H1 (cell line): Measurements from ENCODE around the gene LEFTY1. TPM values are rescaled to one million over a fixed set of nuclear protein-coding genes. Genes with fewer than 3 reads are reported as not detected.

Source experiments
- CTCF ChIA-PET: fragments of 300-600 bp; sonication (Branson Sonifier 250); formaldehyde crosslinking; loops from one replicate; lab custom pipeline; 2021; ENCODE audit not compliant: partially characterized antibody; lab: Charles Lee
- POLR2A ChIA-PET: fragments of 300-600 bp; sonication (Branson Sonifier 250); formaldehyde crosslinking; loops from one replicate; lab custom pipeline; 2021; ENCODE audit warnings: inconsistent platforms; ENCODE audit not compliant: partially characterized antibody; lab: Charles Lee
- DNase-seq, 2 experiments: peaks; one replicate each; pipeline versions ENCODE4 v3.0.0 to v3.0.0-alpha.2; 2010 to 2022; ENCODE audit warnings: low spot score in 2 of 2, low read depth in 1 of 2, mixed read lengths in 1 of 2
- FAIRE-seq: peaks from 2 replicates; lab custom pipeline; 2011; peaks lifted over from hg19 to GRCh38; lab: Jason Lieb, UNC
- H2AFZ ChIP-seq: 2 replicates; pipeline ENCODE4 v1.8.1; 2012; ENCODE audit warnings: low read length, inconsistent platforms
- H2AK5ac ChIP-seq: 2 replicates; pipeline ENCODE4 v1.6.1; 2013; ENCODE audit warnings: low read depth, low read length
- H2BK120ac ChIP-seq: replicated peaks from 2 replicates; pipeline ENCODE3; 2013; ENCODE audit warnings: low read depth, low read length, inconsistent platforms
- H2BK12ac ChIP-seq: 2 replicates; pipeline ENCODE4 v1.6.1; 2013; ENCODE audit warnings: low read depth, low read length
- H2BK15ac ChIP-seq: 2 replicates; pipeline ENCODE4 v1.6.1; 2013; ENCODE audit warnings: low read length
- H2BK20ac ChIP-seq: 2 replicates; pipeline ENCODE4 v1.6.1; 2013; ENCODE audit warnings: low read length
- H2BK5ac ChIP-seq: 2 replicates; pipeline ENCODE4 v1.6.1; 2013; ENCODE audit warnings: low read depth, low read length
- H3K14ac ChIP-seq: 2 replicates; pipeline ENCODE4 v1.6.1; 2013; ENCODE audit warnings: inconsistent platforms; ENCODE audit not compliant: insufficient read length
- H3K18ac ChIP-seq: 2 replicates; pipeline ENCODE4 v1.6.1; 2013; ENCODE audit warnings: low read length; ENCODE audit errors: extremely low read depth
- H3K23ac ChIP-seq: 2 replicates; pipeline ENCODE4 v1.6.1; 2013; ENCODE audit warnings: inconsistent platforms; ENCODE audit not compliant: insufficient read length
- H3K23me2 ChIP-seq: 2 replicates; pipeline ENCODE4 v1.6.1; 2013; ENCODE audit warnings: low read depth, low read length
- H3K27ac ChIP-seq: 2 replicates; pipeline ENCODE4 v1.6.1; 2011; ENCODE audit warnings: low read depth, low read length, inconsistent platforms
- H3K27me3 ChIP-seq, 4 experiments: replicated peaks in 1 of 4; 1 replicate in 1 of 4; 2 replicates in 3 of 4; pipeline versions ENCODE4 v1.6.1 to v1.8.1; 2011 to 2013; ENCODE audit warnings: low read length in 3 of 4, mild to moderate bottlenecking in 3 of 4, inconsistent platforms in 2 of 4, mixed read lengths in 2 of 4, moderate library complexity in 1 of 4; ENCODE audit not compliant: control insufficient read depth in 3 of 4, insufficient read depth in 3 of 4; ENCODE audit errors: extremely low read depth in 1 of 4
- H3K36me3 ChIP-seq, 4 experiments: 2 replicates each; pipeline versions ENCODE4 v1.6.1 to v1.8.1; 2011 to 2013; ENCODE audit warnings: mild to moderate bottlenecking in 4 of 4, low read length in 3 of 4, moderate library complexity in 2 of 4, control low read depth in 1 of 4, inconsistent platforms in 1 of 4; ENCODE audit not compliant: insufficient read depth in 4 of 4, control insufficient read depth in 2 of 4
- H3K4ac ChIP-seq: replicated peaks from 2 replicates; pipeline ENCODE3; 2013; ENCODE audit warnings: low read length, low read depth, mixed read lengths, inconsistent platforms; ENCODE audit not compliant: insufficient read length
- H3K4me1 ChIP-seq, 4 experiments: replicated peaks in 1 of 4; 1 replicate in 1 of 4; 2 replicates in 3 of 4; pipeline versions ENCODE4 v1.6.1 to v1.8.1; 2011 to 2013; ENCODE audit warnings: low read length in 3 of 4, inconsistent platforms in 2 of 4, mixed read lengths in 1 of 4; ENCODE audit not compliant: insufficient read depth in 4 of 4, control insufficient read depth in 3 of 4
- H3K4me2 ChIP-seq, 2 experiments: 2 replicates each; pipeline versions ENCODE4 v1.6.1 to v1.8.1; 2011 to 2013; ENCODE audit warnings: low read depth in 2 of 2, low read length in 2 of 2, control low read depth in 1 of 2, inconsistent platforms in 1 of 2, mild to moderate bottlenecking in 1 of 2; ENCODE audit not compliant: insufficient read depth in 1 of 2
- H3K4me3 ChIP-seq, 4 experiments: fragments of 200-600, 300-600 bp in 1 of 4; sonication (generic), shearing (Covaris generic), sonication (Bioruptor Twin) in 1 of 4; 2 replicates each; pipeline versions ENCODE4 v1.5.1 to v1.8.1; 2011 to 2016; ENCODE audit warnings: low read length in 4 of 4, low read depth in 3 of 4, control low read depth in 2 of 4, inconsistent platforms in 2 of 4, mild to moderate bottlenecking in 2 of 4, mixed read lengths in 1 of 4, moderate library complexity in 1 of 4; ENCODE audit not compliant: insufficient read depth in 2 of 4; ENCODE audit errors: extremely low read depth in 1 of 4
- H3K56ac ChIP-seq: replicated peaks from 2 replicates; pipeline ENCODE3; 2013; ENCODE audit warnings: low read depth, mild to moderate bottlenecking, mixed read lengths, low read length, inconsistent platforms; ENCODE audit not compliant: insufficient read length
- H3K79me1 ChIP-seq: 2 replicates; pipeline ENCODE4 v1.6.1; 2013; ENCODE audit warnings: low read depth, low read length, control low read depth
- H3K79me2 ChIP-seq, 2 experiments: 2 replicates each; pipeline versions ENCODE4 v1.6.1 to v1.8.1; 2012 to 2013; ENCODE audit warnings: low read length in 2 of 2, mild to moderate bottlenecking in 2 of 2, inconsistent platforms in 1 of 2; ENCODE audit not compliant: insufficient read depth in 2 of 2, control insufficient read depth in 1 of 2
- H3K9ac ChIP-seq, 4 experiments: replicated peaks in 1 of 4; 1 replicate in 1 of 4; 2 replicates in 3 of 4; pipeline versions ENCODE4 v1.6.1 to v1.8.1; 2011 to 2013; ENCODE audit warnings: low read depth in 3 of 4, low read length in 3 of 4, control low read depth in 2 of 4, mild to moderate bottlenecking in 2 of 4, moderate library complexity in 2 of 4, inconsistent platforms in 1 of 4; ENCODE audit errors: extremely low read depth in 1 of 4
- H3K9me3 ChIP-seq, 2 experiments: 2 replicates each; pipeline versions ENCODE4 v1.6.1 to v1.8.1; 2012 to 2013; ENCODE audit warnings: mild to moderate bottlenecking in 2 of 2, moderate library complexity in 2 of 2, control low read depth in 1 of 2, inconsistent platforms in 1 of 2, low read depth in 1 of 2, low read length in 1 of 2, mixed read lengths in 1 of 2; ENCODE audit not compliant: insufficient read depth in 2 of 2
- H4K20me1 ChIP-seq, 2 experiments: replicated peaks in 1 of 2; 2 replicates each; pipeline versions ENCODE3 to v1.8.1; 2011 to 2013; ENCODE audit warnings: inconsistent platforms in 2 of 2, low read length in 2 of 2, mild to moderate bottlenecking in 1 of 2; ENCODE audit not compliant: insufficient read depth in 2 of 2, control insufficient read depth in 1 of 2
- H4K5ac ChIP-seq: 2 replicates; pipeline ENCODE4 v1.6.1; 2013; ENCODE audit warnings: low read length, low read depth, mixed read lengths, inconsistent platforms; ENCODE audit not compliant: insufficient read length
- H4K8ac ChIP-seq: 2 replicates; pipeline ENCODE4 v1.8.0; 2013; ENCODE audit warnings: mild to moderate bottlenecking, moderate library complexity, low read length, inconsistent platforms; ENCODE audit not compliant: insufficient read depth; ENCODE audit errors: extremely low read depth
- H4K91ac ChIP-seq: replicated peaks from 2 replicates; pipeline ENCODE3; 2013; ENCODE audit warnings: low read length, mixed read lengths, inconsistent platforms; ENCODE audit not compliant: insufficient read length
- KDM1A ChIP-seq: fragments of 200-600, 300-600 bp; sonication (generic); IDR thresholded peaks from 2 replicates; pipeline ENCODE4 v1.7.1; 2016; ENCODE audit warnings: mild to moderate bottlenecking, low read length, borderline replicate concordance
- WGBS, 2 experiments: shearing (Covaris generic) in 1 of 2; methylation state at CpG; one replicate each; pipeline versions ENCODE4 v1.1.6 to v1.1.7; 2013 to 2015; ENCODE audit warnings: low lambda C conversion rate in 2 of 2, mixed read lengths in 2 of 2, inconsistent platforms in 1 of 2, low coverage in 1 of 2, missing lambda C conversion rate in 1 of 2; ENCODE audit not compliant: insufficient replicate concordance in 2 of 2, insufficient coverage in 1 of 2, insufficient read length in 1 of 2; ENCODE audit errors: extremely low coverage in 1 of 2, missing lambda C conversion rate in 1 of 2; 5-methylcytosine and 5-hydroxymethylcytosine counted together
- polyA plus RNA-seq, 7 experiments: library from polyadenylated mRNA; depleted of rRNA in 3 of 7; stranded (reverse) in 5 of 7; unstranded in 2 of 7; fragments of >200 nt in 5 of 7; fragments of 200-250 nt in 2 of 7; gene quantifications; 1 replicate in 5 of 7; 2 replicates in 1 of 7; 4 replicates in 1 of 7; pipeline versions ENCODE4 v1.2.1 to v1.2.3, GENCODE V29; 2011 to 2013; ENCODE audit warnings: missing spikeins in 2 of 7, mixed read lengths in 2 of 7
- total RNA-seq: library from RNA; stranded (reverse); fragmentation: NEBNext Ultra II Directional; extraction: Animal tissue kit (Norgen Biotek cat#: 25700); gene quantifications from 2 replicates; pipeline ENCODE4 v1.2.1, GENCODE V29; 2021

Gene LEFTY1
- total and polyA plus RNA-seq, 2 of the 8 experiments (the other 6 are each of a cell fraction or from before 2014, with no cell fraction given): 4.5 to 11.7 TPM

GRCh38 chr1:225928186-225929175 lies 39.5 kb upstream of the LEFTY1 start:
- Histone ChIP-seq H3K23me2 (peaks cover 1% of the 10 kb centered on the region; the same call in 1 of the 2 replicates), H3K4me3 (no peak overlapping the region), H3K9ac (no peak overlapping the region), H4K91ac (no peak overlapping the region), H3K4ac (no peak overlapping the region), H3K79me1 (no peaks in the 10 kb centered on the region), H4K5ac (no peak overlapping the region), H4K20me1 (no peaks in the 10 kb centered on the region), H2BK5ac (peak overlapping the region; percentile 60; the same call in 1 of the 2 replicates), H3K27ac (no peak overlapping the region), H3K18ac (no peak overlapping the region; the same call in 1 of the 2 replicates), H2BK20ac (0 out of 2 replicates have a peak overlapping the region, but pooled peaks have one; percentile 48), H3K36me3 (no peaks in the 10 kb centered on the region), H3K9me3 (no peaks in the 10 kb centered on the region), H2BK15ac (0 out of 2 replicates have a peak overlapping the region, but pooled peaks have one; percentile 72), H3K23ac (no peak overlapping the region), H2AFZ (peak overlapping the region; percentile 70; the same call in 1 of the 2 replicates), H3K4me1 (peaks cover 0 to 4% (median 1%) of the 10 kb centered on the region in 4 experiments; a peak in 1 of 7 replicates), H2AK5ac (0 out of 2 replicates have a peak overlapping the region, but pooled peaks have one; percentile 10), H3K79me2 (peaks cover under 1% of the 10 kb centered on the region in 2 experiments; a peak in 2 of 4 replicates), H4K8ac (0 out of 2 replicates have a peak overlapping the region, but pooled peaks have one; percentile 11), H3K4me2 (no peak overlapping the region), H3K14ac (no peak overlapping the region), H3K27me3 (no peaks in the 10 kb centered on the region), H2BK12ac (peak overlapping the region; percentile 35; the same call in 1 of the 2 replicates), H3K56ac (no peak overlapping the region), H2BK120ac (no peak overlapping the region)
- CTCF ChIA-PET: interaction anchor here (1.0 to 1.9 kb wide), 3 partner anchors 17 to 59 kb away, joined by 3 to 8 read pairs (median 3); no protein-coding TSS in a partner anchor
- POLR2A ChIA-PET: no interaction called here
- WGBS, 2 experiments: 89% methylated on average over 13 of the region's 14 CpGs; no CpG with 5 or more reads in 1 of the 2 experiments
- DNase-seq (no peak), FAIRE-seq (no peak)
- TF ChIP-seq KDM1A: no peak
